B cell (primary cell): ENCODE results near the gene TSC1.

Experiments
- EZH2 ChIP-seq: IDR thresholded peaks from 2 replicates; pipeline ENCODE4 v1.6.1; 2012; ENCODE audit warnings: borderline replicate concordance, low read depth, mild to moderate bottlenecking, moderate library complexity, low read length; ENCODE audit not compliant: insufficient read depth, poor library complexity, severe bottlenecking
- TF ChIP-seq, protein P1 (sequence below): fragments of 200-600 bp; IDR thresholded peaks from one replicate; pipeline ENCODE4 v1.8.0; 2022; ENCODE audit warnings: antibody characterized with exemption, mild to moderate bottlenecking

GRCh38 chr9:132898051-132898450 is 46.4 kb downstream of the TSC1 start:
- TF ChIP-seq, protein P1, sequence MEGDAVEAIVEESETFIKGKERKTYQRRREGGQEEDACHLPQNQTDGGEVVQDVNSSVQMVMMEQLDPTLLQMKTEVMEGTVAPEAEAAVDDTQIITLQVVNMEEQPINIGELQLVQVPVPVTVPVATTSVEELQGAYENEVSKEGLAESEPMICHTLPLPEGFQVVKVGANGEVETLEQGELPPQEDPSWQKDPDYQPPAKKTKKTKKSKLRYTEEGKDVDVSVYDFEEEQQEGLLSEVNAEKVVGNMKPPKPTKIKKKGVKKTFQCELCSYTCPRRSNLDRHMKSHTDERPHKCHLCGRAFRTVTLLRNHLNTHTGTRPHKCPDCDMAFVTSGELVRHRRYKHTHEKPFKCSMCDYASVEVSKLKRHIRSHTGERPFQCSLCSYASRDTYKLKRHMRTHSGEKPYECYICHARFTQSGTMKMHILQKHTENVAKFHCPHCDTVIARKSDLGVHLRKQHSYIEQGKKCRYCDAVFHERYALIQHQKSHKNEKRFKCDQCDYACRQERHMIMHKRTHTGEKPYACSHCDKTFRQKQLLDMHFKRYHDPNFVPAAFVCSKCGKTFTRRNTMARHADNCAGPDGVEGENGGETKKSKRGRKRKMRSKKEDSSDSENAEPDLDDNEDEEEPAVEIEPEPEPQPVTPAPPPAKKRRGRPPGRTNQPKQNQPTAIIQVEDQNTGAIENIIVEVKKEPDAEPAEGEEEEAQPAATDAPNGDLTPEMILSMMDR: no peak
- TF ChIP-seq EZH2: no peak
